Right renal cortex interstitium (tissue), 3 donors: ENCODE results near the gene SHISA5. TPM values are rescaled to one million over a fixed set of nuclear protein-coding genes. Genes with fewer than 3 reads are reported as not detected.
"Not testable (repeated sequence)": the region's sequence is repeated elsewhere in the genome, so short reads cannot be mapped to it uniquely, and the experiment has no call there.

Source experiments
- DNase-seq, 3 donors: peaks; one replicate each; pipeline ENCODE4 v3.0.0-alpha.2; 2013; ENCODE audit warnings: low read depth in 3 of 3, low spot score in 2 of 3
- polyA plus RNA-seq, 3 donors: library from polyadenylated mRNA; unstranded; fragments of 120-200 nt; gene quantifications; one replicate each; pipeline ENCODE4 v1.2.1, GENCODE V29; 2013; ENCODE audit not compliant: insufficient read length in 3 of 3

Gene SHISA5
- 100 to 1,000 TPM in 2 of 3 donors, 10 to 100 TPM in 1; 95.0 to 104 (median 104) TPM for polyA plus RNA-seq

GRCh38 chr3:48504051-48504946 lies at the start of gene SHISA5:
SHISA5 (minus strand) TSS chr3:48504174; CDS start chr3:48504094, 80 bp downstream.
- peak in 1 of 3 donors; percentile 47 for DNase-seq

- DNase-seq = no peak
These were observed 49.4 kb upstream of the SHISA5 start for GRCh38 chr3:48553361-48553760.

- no peak for DNase-seq
These were observed 48.4 kb upstream of the SHISA5 start for GRCh38 chr3:48552111-48552951.

- not testable (repeated sequence) for DNase-seq
These were observed 47.7 kb upstream of the SHISA5 start for GRCh38 chr3:48551651-48552050.

- DNase-seq = peak in 1 of 3 donors; percentile 48
These were observed 45.0 kb upstream of the SHISA5 start for GRCh38 chr3:48548729-48549705.

GRCh38 chr3:48548126-48548525 lies 44.2 kb upstream of the SHISA5 start:
- no peak for DNase-seq

- no peak for DNase-seq
These were observed 42.3 kb upstream of the SHISA5 start for GRCh38 chr3:48546203-48546829.

- no peak for DNase-seq
These were observed 40.2 kb upstream of the SHISA5 start for GRCh38 chr3:48544141-48544540.

GRCh38 chr3:48543271-48543866 lies 39.4 kb upstream of the SHISA5 start:
- no peak for DNase-seq

GRCh38 chr3:48538451-48538850 lies 34.5 kb upstream of the SHISA5 start:
- no peak for DNase-seq

- no peak for DNase-seq
These were observed 32.8 kb upstream of the SHISA5 start for GRCh38 chr3:48536785-48537184.

GRCh38 chr3:48536116-48536515 lies 32.1 kb upstream of the SHISA5 start:
- DNase-seq = no peak

GRCh38 chr3:48535578-48535977 lies 31.6 kb upstream of the SHISA5 start:
- DNase-seq = no peak

- DNase-seq = no peak
These were observed 29.0 kb upstream of the SHISA5 start for GRCh38 chr3:48532977-48533337.

GRCh38 chr3:48532271-48532976 lies 28.4 kb upstream of the SHISA5 start:
- DNase-seq = no peak

GRCh38 chr3:48530701-48531100 lies 26.7 kb upstream of the SHISA5 start:
- DNase-seq = not testable (repeated sequence)

- no peak for DNase-seq
These were observed 24.8 kb upstream of the SHISA5 start for GRCh38 chr3:48528754-48529153.

GRCh38 chr3:48528048-48528447 lies 24.1 kb upstream of the SHISA5 start:
- DNase-seq = no peak

GRCh38 chr3:48524970-48525369 lies 21.0 kb upstream of the SHISA5 start:
- DNase-seq = no peak
